ES-I3 (cell line): ENCODE results near the gene C6orf120.
A peak's percentile ranks its signal among the peaks of the same experiment; 100 is the strongest.

ENCODE experiments used
- H3K36me3 ChIP-seq: 2 replicates; pipeline ENCODE4 v1.6.1; 2013; ENCODE audit warnings: mild to moderate bottlenecking, low read length, control low read depth, moderate library complexity; ENCODE audit not compliant: insufficient read depth
- H3K4me1 ChIP-seq: 2 replicates; pipeline ENCODE4 v1.6.1; 2013; ENCODE audit warnings: mild to moderate bottlenecking, control low read depth, low read length; ENCODE audit not compliant: insufficient read depth
- H3K9ac ChIP-seq: 2 replicates; pipeline ENCODE4 v1.6.1; 2013; ENCODE audit warnings: low read depth, mild to moderate bottlenecking, low read length, moderate library complexity
- H3K9me3 ChIP-seq: 2 replicates; pipeline ENCODE4 v1.6.1; 2013; ENCODE audit warnings: mild to moderate bottlenecking, low read length, moderate library complexity; ENCODE audit not compliant: control insufficient read depth, insufficient read depth

C6orf120 gene

DNA sequence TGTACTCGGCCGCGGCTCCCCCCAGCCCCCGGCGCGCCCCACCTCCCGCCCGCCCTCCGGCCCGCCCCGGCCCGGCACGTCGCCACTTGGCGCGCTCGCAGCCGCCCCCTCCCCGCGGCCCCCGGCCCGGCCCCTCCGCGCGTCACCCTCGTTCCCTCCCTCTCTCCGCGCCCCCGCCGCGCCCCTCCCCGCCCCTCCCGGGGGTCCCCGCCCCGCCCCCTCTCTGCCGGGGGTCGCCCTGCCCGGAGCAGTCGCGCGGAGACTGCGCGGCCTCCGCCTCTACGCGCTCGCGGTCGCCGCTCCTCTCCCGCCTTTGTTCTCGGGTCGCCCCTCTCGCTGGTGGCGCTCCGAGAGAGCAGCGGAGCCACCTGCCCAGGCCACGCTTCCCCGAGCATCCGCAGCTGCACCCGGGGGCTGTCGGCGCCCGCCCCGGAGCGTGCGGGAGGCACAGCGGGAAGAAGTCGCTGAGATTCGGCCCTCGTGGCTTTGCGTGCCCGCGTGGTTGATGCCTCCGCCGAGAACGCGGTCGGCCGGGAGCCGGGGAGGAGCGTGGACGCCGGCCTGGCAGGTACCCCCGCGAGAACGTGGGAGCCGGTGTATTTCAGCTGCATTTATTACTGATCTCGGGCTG lies 22.7 kb downstream of the C6orf120 start, which contains the start of gene PHF10:
PHF10 (minus strand) TSS at position 7 of the 631 bp plus-strand sequence. CDS start 569 bp downstream, outside the sequence.
- Histone ChIP-seq H3K4me1 (peaks cover 4% of the 10 kb centered on the region; the same call in 1 of the 2 replicates), H3K9me3 (no peaks in the 10 kb centered on the region), H3K9ac (peak within 1 kb of the TSS; percentile 94), H3K36me3 (no peaks in the 10 kb centered on the region)

DNA sequence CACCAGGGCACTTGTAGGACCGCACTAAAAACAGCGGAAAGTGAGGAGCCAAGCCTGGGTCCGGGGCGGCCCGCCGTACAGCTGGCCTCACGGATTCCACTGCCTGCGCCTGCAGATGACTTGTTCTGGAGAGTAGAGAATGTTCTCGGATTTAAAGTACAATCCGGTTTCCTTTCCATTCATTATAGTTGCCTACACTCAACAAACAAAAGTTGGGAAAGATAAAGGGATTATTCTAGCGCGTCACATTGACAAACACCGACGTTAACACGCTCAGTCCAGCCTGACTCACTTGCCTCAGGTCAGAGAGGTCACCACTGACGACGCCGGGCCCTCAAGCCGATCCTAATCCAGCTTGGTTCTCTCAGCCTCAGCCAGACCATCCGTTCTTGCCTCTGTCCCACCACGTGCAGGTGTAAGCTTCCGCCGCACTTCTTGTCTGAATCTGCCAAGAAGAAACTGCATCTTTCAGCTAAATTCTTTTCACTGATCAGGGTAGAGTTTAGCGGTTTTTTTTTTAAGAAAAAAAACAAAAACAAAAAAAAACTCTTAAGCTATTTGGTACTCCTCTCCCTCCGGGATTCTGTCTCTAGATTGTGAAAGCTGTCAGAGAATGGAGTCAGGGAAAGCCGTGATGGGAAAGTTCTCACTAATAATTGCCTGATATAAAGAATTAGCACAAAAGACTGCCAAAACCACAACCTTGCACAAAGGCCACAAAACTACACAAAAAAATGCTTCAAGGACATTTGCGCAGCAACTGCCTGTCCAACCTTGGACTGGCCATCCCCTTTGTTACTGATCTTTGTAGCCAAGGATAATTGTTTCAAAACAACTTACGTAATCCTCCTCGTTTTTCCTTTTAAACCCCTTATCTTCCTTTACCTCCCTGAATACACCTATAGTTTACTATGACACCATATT lies 23.5 kb downstream of the C6orf120 start:
- peak overlapping the region; percentile 87 for H3K9ac ChIP-seq
- H3K9me3 ChIP-seq: no peaks in the 10 kb centered on the region
- H3K36me3 ChIP-seq: no peaks in the 10 kb centered on the region
- H3K4me1 ChIP-seq: peaks cover 4% of the 10 kb centered on the region; the same call in 1 of the 2 replicates

GRCh38 chr6:169726049-169726400 lies 24.1 kb downstream of the C6orf120 start:
- no peak overlapping the region for H3K9ac ChIP-seq
- H3K9me3 ChIP-seq: no peaks in the 10 kb centered on the region
- H3K36me3 ChIP-seq: no peaks in the 10 kb centered on the region
- peaks cover 4% of the 10 kb centered on the region; the same call in 1 of the 2 replicates for H3K4me1 ChIP-seq

GRCh38 chr6:169726963-169727362 lies 25.0 kb downstream of the C6orf120 start:
- H3K4me1 ChIP-seq: peaks cover 4% of the 10 kb centered on the region; the same call in 1 of the 2 replicates
- no peaks in the 10 kb centered on the region for H3K36me3 ChIP-seq
- no peaks in the 10 kb centered on the region for H3K9me3 ChIP-seq
- no peak overlapping the region for H3K9ac ChIP-seq

DNA sequence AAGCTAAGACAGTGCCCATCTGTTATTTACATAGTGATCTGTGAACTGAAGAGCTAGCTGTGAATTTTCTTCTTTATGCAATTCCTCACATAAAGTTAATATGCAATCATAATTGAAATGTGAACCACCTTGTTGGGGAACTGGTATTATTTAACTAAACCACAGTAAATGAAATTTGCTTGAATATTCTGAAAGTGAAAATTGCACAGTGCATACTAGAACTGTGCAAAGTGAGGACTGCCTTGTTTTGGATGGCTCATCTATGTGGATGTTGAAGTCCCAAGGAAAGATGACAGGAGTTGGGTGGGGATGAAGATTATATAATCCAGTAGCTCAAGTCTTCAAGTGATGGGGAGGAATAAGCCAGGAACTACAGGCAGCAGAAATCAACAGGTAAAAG lies 28.0 kb downstream of the C6orf120 start:
- no peak overlapping the region for H3K9ac ChIP-seq
- H3K36me3 ChIP-seq: no peaks in the 10 kb centered on the region
- no peaks in the 10 kb centered on the region for H3K4me1 ChIP-seq
- H3K9me3 ChIP-seq: no peaks in the 10 kb centered on the region

DNA sequence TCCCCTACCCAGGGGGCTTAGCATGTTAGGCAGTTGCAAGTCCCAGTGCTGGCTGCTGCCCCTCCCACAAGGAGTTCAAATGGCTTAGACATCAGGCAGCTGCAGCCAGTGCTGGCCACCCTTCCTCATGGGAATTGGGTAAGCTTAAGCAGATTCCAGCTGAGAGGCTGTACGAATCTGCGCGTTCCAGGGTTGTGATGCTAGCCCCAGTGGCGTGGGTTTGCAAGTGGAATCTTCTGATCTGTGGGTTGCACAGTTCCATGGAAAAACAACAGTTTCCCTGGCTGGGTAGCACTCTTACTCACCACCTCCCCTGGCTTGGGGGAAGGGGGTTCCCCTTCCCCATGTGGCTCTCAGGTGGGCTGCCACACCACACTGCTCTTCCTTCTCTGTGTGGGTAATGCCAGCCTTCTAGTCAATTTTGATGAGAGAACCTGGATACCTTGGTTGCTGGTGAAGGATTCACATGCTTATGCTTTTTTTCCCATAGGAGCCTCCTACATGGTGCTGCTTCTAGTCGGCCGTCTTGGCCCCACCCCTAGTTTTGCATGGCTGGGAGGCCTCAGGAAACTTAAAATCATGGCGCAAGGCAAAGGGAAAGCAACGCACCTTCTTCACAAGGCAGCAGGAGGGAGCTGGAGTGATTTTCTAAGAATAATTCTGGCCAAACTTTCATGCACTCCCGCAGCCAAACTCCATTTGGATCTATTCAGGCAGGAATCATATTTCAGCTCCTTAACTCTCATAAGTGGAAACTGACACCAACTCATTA lies 36.5 kb downstream of the C6orf120 start:
- H3K9ac ChIP-seq: no peak overlapping the region

GRCh38 chr6:169738976-169739529 lies 37.1 kb downstream of the C6orf120 start:
- Histone ChIP-seq H3K9ac (no peak overlapping the region), H3K9me3 (no peaks in the 10 kb centered on the region), H3K36me3 (no peaks in the 10 kb centered on the region), H3K4me1 (no peaks in the 10 kb centered on the region)

More for the DNA sequence above, 36.5 kb downstream of the C6orf120 start:
- Histone ChIP-seq H3K4me1 (no peaks in the 10 kb centered on the region), H3K9me3 (no peaks in the 10 kb centered on the region), H3K36me3 (no peaks in the 10 kb centered on the region)

DNA sequence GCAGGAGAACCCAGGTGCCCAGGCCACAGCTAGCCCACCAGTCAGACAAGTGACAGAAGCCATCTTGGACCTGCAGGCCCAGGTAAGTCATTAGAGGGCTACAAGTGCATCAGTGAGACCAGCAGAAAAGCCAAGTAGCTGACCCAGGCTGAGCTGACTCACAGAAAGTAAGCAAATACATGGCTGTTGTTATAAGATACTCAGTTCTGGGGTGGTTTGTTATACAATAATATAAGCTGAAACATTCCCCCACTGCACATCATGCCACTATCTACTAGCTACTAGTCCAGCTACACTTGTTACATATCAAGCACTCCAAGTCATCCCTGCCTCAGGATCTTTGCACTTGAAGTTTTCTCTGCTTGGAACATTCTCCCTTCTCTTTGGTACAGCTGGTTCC lies 39.4 kb downstream of the C6orf120 start:
- Histone ChIP-seq H3K4me1 (no peaks in the 10 kb centered on the region), H3K36me3 (no peaks in the 10 kb centered on the region), H3K9me3 (peaks cover 5% of the 10 kb centered on the region; the same call in 1 of the 2 replicates), H3K9ac (no peak overlapping the region)

- Histone ChIP-seq H3K36me3 (no peaks in the 10 kb centered on the region), H3K9ac (no peak overlapping the region), H3K4me1 (peaks cover 5% of the 10 kb centered on the region; the same call in 1 of the 2 replicates), H3K9me3 (peaks cover 5% of the 10 kb centered on the region; the same call in 1 of the 2 replicates)
Observed at GRCh38 chr6:169745405-169745804, 43.5 kb downstream of the C6orf120 start.

- Histone ChIP-seq H3K9me3 (peaks cover 5% of the 10 kb centered on the region; the same call in 1 of the 2 replicates), H3K9ac (no peak overlapping the region), H3K36me3 (no peaks in the 10 kb centered on the region), H3K4me1 (peaks cover 5% of the 10 kb centered on the region; the same call in 1 of the 2 replicates)
Observed at GRCh38 chr6:169746556-169746955, 44.6 kb downstream of the C6orf120 start.

DNA sequence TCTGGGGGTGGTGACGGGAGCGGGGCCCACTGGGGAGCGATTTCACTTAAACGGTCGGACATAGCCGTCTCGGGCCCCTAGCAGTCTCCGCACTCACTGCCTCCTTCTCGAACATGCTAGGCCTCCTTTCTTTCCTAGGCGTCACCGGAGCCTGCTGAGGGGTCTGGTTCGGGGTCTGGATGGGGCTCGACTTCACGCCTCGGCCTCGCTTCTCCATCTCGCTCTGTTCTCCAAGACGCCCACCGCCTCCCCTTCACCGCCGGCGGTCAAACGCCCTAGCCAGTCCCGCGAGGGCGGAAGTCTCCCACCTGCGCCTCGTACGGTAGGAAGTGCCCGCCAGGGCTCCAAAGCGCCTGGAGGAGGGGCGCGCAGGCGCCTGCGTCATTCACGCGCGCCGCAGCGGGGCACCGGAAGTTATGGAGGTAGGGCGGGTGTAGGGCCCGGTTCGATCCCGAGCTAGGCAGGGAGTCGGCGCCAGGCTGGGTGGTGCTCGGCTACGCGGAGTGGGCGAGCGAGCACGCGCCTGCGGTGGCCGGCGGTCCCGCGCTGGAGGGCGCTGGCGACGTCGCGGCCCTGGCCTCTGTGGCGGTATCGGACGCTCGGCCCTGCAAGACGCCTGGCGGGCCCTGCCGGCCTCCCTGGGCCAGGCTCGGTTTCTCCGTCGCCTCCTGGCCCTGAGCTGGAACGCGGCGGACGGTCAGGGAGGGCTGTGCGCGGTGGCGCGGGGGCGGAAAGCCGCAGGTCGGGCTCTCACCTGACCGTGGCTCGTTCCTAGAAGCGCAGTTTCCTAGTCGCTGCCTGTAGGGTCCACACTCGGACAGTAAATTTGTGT lies 49.5 kb downstream of the C6orf120 start, which contains the start of the genes DYNLT2 and ERMARD:
DYNLT2 (minus strand) TSS at position 331 of the 832 bp plus-strand sequence; CDS start at position 217, 114 bp downstream.
ERMARD (plus strand) TSS at position 381 of the 832 bp plus-strand sequence; CDS start at position 417, 36 bp downstream.
- Histone ChIP-seq H3K9ac (peak within 1 kb of the TSS; percentile 98), H3K4me1 (peaks cover 16% of the 10 kb centered on the region), H3K9me3 (no peaks in the 10 kb centered on the region), H3K36me3 (no peaks in the 10 kb centered on the region)

- Histone ChIP-seq H3K36me3 (no peaks in the 10 kb centered on the region), H3K4me1 (peaks cover 16% of the 10 kb centered on the region), H3K9me3 (no peaks in the 10 kb centered on the region), H3K9ac (peak overlapping the region; percentile 98)
Observed at GRCh38 chr6:169752074-169752623, 50.2 kb downstream of the C6orf120 start.
